ENCODE results near the gene RBM43.

Gene RBM43

GRCh38 chr2:151247432-151247831 is 14.2 kb downstream of the RBM43 start:
- H3K4me1 ChIP-seq (ENCODE audit: insufficient read depth, low read length, poor library complexity, severe bottlenecking), result no peaks in the 10 kb centered on the region
- no peak overlapping the region for H3K4me2 ChIP-seq (ENCODE audit: low read depth, low read length, poor library complexity, severe bottlenecking)
- H4K20me1 ChIP-seq (ENCODE audit: insufficient read depth, low read length, poor library complexity, severe bottlenecking), result no peaks in the 10 kb centered on the region
- no peaks in the 10 kb centered on the region for H3K9me2 ChIP-seq (replicated peaks; ENCODE audit: low read depth, low read length)
- H3K27me3 ChIP-seq (ENCODE audit: insufficient read depth, low read length, poor library complexity, severe bottlenecking), result no peaks in the 10 kb centered on the region
- H3K4me3 ChIP-seq (ENCODE audit: low read length, poor library complexity, severe bottlenecking), result no peak overlapping the region
- H2AFZ ChIP-seq (ENCODE audit: low read length), result no peak overlapping the region
- H3K36me3 ChIP-seq (ENCODE audit: insufficient read depth, low read length), result no peaks in the 10 kb centered on the region; the same call in 1 of the 2 replicates
- H3F3A ChIP-seq (ENCODE audit: low read depth), result no peaks in the 10 kb centered on the region
- peaks cover 11% of the 10 kb centered on the region; the same call in 1 of the 2 replicates for H3K9me3 ChIP-seq (ENCODE audit: insufficient read depth, low read depth, low read length)
- TF ChIP-seq CTCF (conservative IDR thresholded peaks at IDR 0.05; ENCODE audit: low read length), result no peak
- no peak for TF ChIP-seq EZH2phosphoT487 (IDR thresholded peaks at IDR 0.05; ENCODE audit: borderline replicate concordance)
- H3K9ac ChIP-seq (ENCODE audit: low read depth, low read length, poor library complexity, severe bottlenecking), result no peak overlapping the region
- no peaks in the 10 kb centered on the region for H3K79me2 ChIP-seq (ENCODE audit: insufficient read depth, low read length)

- no peak overlapping the region for H3K4me3 ChIP-seq (ENCODE audit: low read length, poor library complexity, severe bottlenecking)
Observed at GRCh38 chr2:151246152-151246551, 15.5 kb downstream of the RBM43 start.

GRCh38 chr2:151243468-151243867 is 18.2 kb downstream of the RBM43 start:
- no peak overlapping the region for H3K4me2 ChIP-seq (ENCODE audit: low read depth, low read length, poor library complexity, severe bottlenecking)
- H3K4me1 ChIP-seq (ENCODE audit: insufficient read depth, low read length, poor library complexity, severe bottlenecking), result peaks cover 3% of the 10 kb centered on the region
- H3K9me2 ChIP-seq (replicated peaks; ENCODE audit: low read depth, low read length), result no peaks in the 10 kb centered on the region
- no peaks in the 10 kb centered on the region for H4K20me1 ChIP-seq (ENCODE audit: insufficient read depth, low read length, poor library complexity, severe bottlenecking)
- H3K36me3 ChIP-seq (ENCODE audit: insufficient read depth, low read length), result no peaks in the 10 kb centered on the region
- H3K27me3 ChIP-seq (ENCODE audit: insufficient read depth, low read length, poor library complexity, severe bottlenecking), result no peaks in the 10 kb centered on the region
- H3K79me2 ChIP-seq (ENCODE audit: insufficient read depth, low read length), result no peaks in the 10 kb centered on the region
- peaks cover 5% of the 10 kb centered on the region; the same call in 1 of the 2 replicates for H3K9me3 ChIP-seq (ENCODE audit: insufficient read depth, low read depth, low read length)
- H3F3A ChIP-seq (ENCODE audit: low read depth), result no peaks in the 10 kb centered on the region
- no peak overlapping the region for H3K4me3 ChIP-seq (ENCODE audit: low read length, poor library complexity, severe bottlenecking)
- no peak overlapping the region for H3K9ac ChIP-seq (ENCODE audit: low read depth, low read length, poor library complexity, severe bottlenecking)
- TF ChIP-seq CTCF (conservative IDR thresholded peaks at IDR 0.05; ENCODE audit: low read length), result no peak
- TF ChIP-seq EZH2phosphoT487 (IDR thresholded peaks at IDR 0.05; ENCODE audit: borderline replicate concordance), result no peak
- H2AFZ ChIP-seq (ENCODE audit: low read length), result no peak overlapping the region

More at GRCh38 chr2:151246152-151246551, 15.5 kb downstream of the RBM43 start:
- H3K79me2 ChIP-seq (ENCODE audit: insufficient read depth, low read length), result no peaks in the 10 kb centered on the region
- H3K9ac ChIP-seq (ENCODE audit: low read depth, low read length, poor library complexity, severe bottlenecking), result no peak overlapping the region
- TF ChIP-seq CTCF (conservative IDR thresholded peaks at IDR 0.05; ENCODE audit: low read length), result no peak
- TF ChIP-seq EZH2phosphoT487 (IDR thresholded peaks at IDR 0.05; ENCODE audit: borderline replicate concordance), result no peak
- H3K9me2 ChIP-seq (replicated peaks; ENCODE audit: low read depth, low read length), result no peaks in the 10 kb centered on the region
- no peaks in the 10 kb centered on the region for H4K20me1 ChIP-seq (ENCODE audit: insufficient read depth, low read length, poor library complexity, severe bottlenecking)
- peaks cover 11% of the 10 kb centered on the region; the same call in 1 of the 2 replicates for H3K9me3 ChIP-seq (ENCODE audit: insufficient read depth, low read depth, low read length)
- no peaks in the 10 kb centered on the region for H3K4me1 ChIP-seq (ENCODE audit: insufficient read depth, low read length, poor library complexity, severe bottlenecking)
- H3K36me3 ChIP-seq (ENCODE audit: insufficient read depth, low read length), result no peaks in the 10 kb centered on the region; the same call in 1 of the 2 replicates
- no peaks in the 10 kb centered on the region for H3F3A ChIP-seq (ENCODE audit: low read depth)
- H3K4me2 ChIP-seq (ENCODE audit: low read depth, low read length, poor library complexity, severe bottlenecking), result no peak overlapping the region
- no peaks in the 10 kb centered on the region for H3K27me3 ChIP-seq (ENCODE audit: insufficient read depth, low read length, poor library complexity, severe bottlenecking)
- H2AFZ ChIP-seq (ENCODE audit: low read length), result no peak overlapping the region

All from Loucy (cell line).